Right lobe of liver (tissue), 4 donors: ENCODE results near the gene NR1D1.

ENCODE experiments used
- POLR2A ChIP-seq: fragments of 450-650 bp; IDR thresholded peaks from one replicate; pipeline ENCODE4 v1.6.1; 2017; ENCODE audit warnings: antibody characterized with exemption, mild to moderate bottlenecking
- TF ChIP-seq, protein P1 (sequence below), 4 donors: fragments of 200-600 bp in 3 of 4; fragments of 450-650 bp in 1 of 4; IDR thresholded peaks; one replicate each; pipeline versions ENCODE4 v1.5.1 to v1.8.0; 2016 to 2022; ENCODE audit warnings: antibody characterized with exemption in 4 of 4, mild to moderate bottlenecking in 2 of 4
- donor health status: DM: no; HTN: no; CAD: no.
- donor health status: DM: no; HTN: no; CAD: no.
- donor health status: DM: no; HTN: yes; CAD: no.

- TF ChIP-seq, protein P1, sequence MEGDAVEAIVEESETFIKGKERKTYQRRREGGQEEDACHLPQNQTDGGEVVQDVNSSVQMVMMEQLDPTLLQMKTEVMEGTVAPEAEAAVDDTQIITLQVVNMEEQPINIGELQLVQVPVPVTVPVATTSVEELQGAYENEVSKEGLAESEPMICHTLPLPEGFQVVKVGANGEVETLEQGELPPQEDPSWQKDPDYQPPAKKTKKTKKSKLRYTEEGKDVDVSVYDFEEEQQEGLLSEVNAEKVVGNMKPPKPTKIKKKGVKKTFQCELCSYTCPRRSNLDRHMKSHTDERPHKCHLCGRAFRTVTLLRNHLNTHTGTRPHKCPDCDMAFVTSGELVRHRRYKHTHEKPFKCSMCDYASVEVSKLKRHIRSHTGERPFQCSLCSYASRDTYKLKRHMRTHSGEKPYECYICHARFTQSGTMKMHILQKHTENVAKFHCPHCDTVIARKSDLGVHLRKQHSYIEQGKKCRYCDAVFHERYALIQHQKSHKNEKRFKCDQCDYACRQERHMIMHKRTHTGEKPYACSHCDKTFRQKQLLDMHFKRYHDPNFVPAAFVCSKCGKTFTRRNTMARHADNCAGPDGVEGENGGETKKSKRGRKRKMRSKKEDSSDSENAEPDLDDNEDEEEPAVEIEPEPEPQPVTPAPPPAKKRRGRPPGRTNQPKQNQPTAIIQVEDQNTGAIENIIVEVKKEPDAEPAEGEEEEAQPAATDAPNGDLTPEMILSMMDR (IDR thresholded peaks at IDR 0.05): no peak
- TF ChIP-seq POLR2A: no peak
These were observed 20.8 kb downstream of the NR1D1 start for GRCh38 chr17:40079545-40079944.
